Stomach (tissue), 4 donors: ENCODE measurements around the gene PASD1.

Experiments used
- CTCF ChIP-seq, 7 experiments: fragments of 450-650 bp in 4 of 7; fragments of 200-600 bp in 3 of 7; sonication (generic) in 3 of 7; IDR thresholded peaks; one replicate each; pipeline ENCODE4 v1.5.1; 2016 to 2019; ENCODE audit warnings: antibody characterized with exemption in 7 of 7, control low read depth in 2 of 7, mild to moderate bottlenecking in 1 of 7
- EP300 ChIP-seq: sonication (generic); formaldehyde crosslinking; IDR thresholded peaks from one replicate; pipeline ENCODE4 v1.6.1; 2017; ENCODE audit warnings: antibody characterized with exemption
- POLR2A ChIP-seq, 4 donors: fragments of 450-650 bp; IDR thresholded peaks; one replicate each; pipeline ENCODE4 v1.6.1; 2016; ENCODE audit warnings: antibody characterized with exemption in 4 of 4, control low read depth in 2 of 4, mild to moderate bottlenecking in 1 of 4, moderate library complexity in 1 of 4
- POLR2AphosphoS5 ChIP-seq, 3 donors: sonication (generic); formaldehyde crosslinking; IDR thresholded peaks; one replicate each; pipeline ENCODE4 v1.6.1; 2016; ENCODE audit warnings: antibody characterized with exemption in 3 of 3

GRCh38 chrX:151704041-151704663 is 140.7 kb downstream of the PASD1 start:
- TF ChIP-seq CTCF (IDR thresholded peaks at IDR 0.05) (no peak), POLR2AphosphoS5 (IDR thresholded peaks at IDR 0.05) (no peak), POLR2A (IDR thresholded peaks at IDR 0.05) (no peak), EP300 (no peak)
